Measurements from ENCODE around the gene IL3.

DNA sequence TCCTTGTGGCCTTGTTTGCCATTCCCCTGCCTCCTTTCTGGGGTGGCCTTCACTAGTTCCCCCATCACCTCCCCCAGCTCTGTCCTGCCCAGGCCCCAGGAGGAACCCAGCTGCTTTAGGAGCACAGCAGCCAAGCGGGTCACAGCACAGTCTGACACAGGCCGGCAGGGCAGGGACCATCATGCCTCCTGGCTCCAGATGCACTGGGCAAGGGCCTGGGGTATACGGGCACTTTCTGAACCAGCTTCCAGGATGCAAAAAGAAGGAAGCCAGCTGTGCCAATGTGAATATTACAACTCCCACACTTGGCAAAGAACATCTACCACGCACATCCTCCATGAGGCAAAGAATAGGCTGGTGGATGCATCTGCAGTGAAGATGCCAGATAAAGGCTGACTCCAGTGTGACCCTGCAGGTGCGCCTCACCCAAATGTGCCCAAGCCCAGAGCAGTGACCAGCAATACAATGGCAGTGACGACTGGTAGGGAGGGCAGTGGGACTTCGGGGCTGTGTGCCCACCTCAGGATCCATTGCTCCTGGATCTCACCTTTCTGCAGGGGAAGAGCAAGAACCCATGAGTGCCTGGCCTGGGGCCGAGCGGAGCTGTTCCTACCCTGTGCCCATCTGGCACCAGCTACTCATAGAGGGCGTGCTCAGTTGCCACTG lies 6.3 kb upstream of the IL3 start:
- no peak for TF ChIP-seq CTCF (conservative IDR thresholded peaks at IDR 0.05; ENCODE audit: low read length)
- no peak for TF ChIP-seq EZH2phosphoT487 (IDR thresholded peaks at IDR 0.05; ENCODE audit: borderline replicate concordance)

Data from Loucy (cell line).